Osteoblast (primary cell): Measurements from ENCODE around the gene APCDD1. TPM values are rescaled to one million over a fixed set of nuclear protein-coding genes. Genes with fewer than 3 reads are reported as not detected.

Experiments used
- DNase-seq: peaks from one replicate; pipeline ENCODE4 v3.0.0; 2011; ENCODE audit warnings: low spot score, mixed read lengths; ENCODE audit not compliant: insufficient read length; ENCODE audit errors: missing footprints
- H2AFZ ChIP-seq: 2 replicates; pipeline ENCODE4 v1.6.0; 2011; ENCODE audit warnings: mild to moderate bottlenecking, low read length
- H3K27ac ChIP-seq: 2 replicates; pipeline ENCODE4 v1.5.1; 2011; ENCODE audit warnings: mild to moderate bottlenecking, low read depth, low read length, moderate library complexity
- H3K27me3 ChIP-seq: 2 replicates; pipeline ENCODE4 v1.6.0; 2012; ENCODE audit warnings: mild to moderate bottlenecking, control low read depth, inconsistent platforms, low read length, moderate library complexity; ENCODE audit not compliant: insufficient read depth
- H3K36me3 ChIP-seq: 2 replicates; pipeline ENCODE4 v1.5.1; 2011; ENCODE audit warnings: mild to moderate bottlenecking, low read length, control low read depth, moderate library complexity; ENCODE audit not compliant: insufficient read depth
- H3K4me1 ChIP-seq: 2 replicates; pipeline ENCODE4 v1.5.1; 2011; ENCODE audit warnings: mild to moderate bottlenecking, low read length, control low read depth, moderate library complexity; ENCODE audit not compliant: insufficient read depth
- H3K4me2 ChIP-seq: 2 replicates; pipeline ENCODE4 v1.6.0; 2011; ENCODE audit warnings: mild to moderate bottlenecking, low read length; ENCODE audit not compliant: insufficient read depth
- H3K4me3 ChIP-seq: fragments of 200-600 bp; sonication (generic); 3 replicates; pipeline ENCODE4 v1.5.1; 2012; ENCODE audit warnings: mild to moderate bottlenecking, low read length, inconsistent platforms; ENCODE audit not compliant: insufficient read depth
- H3K79me2 ChIP-seq: 2 replicates; pipeline ENCODE4 v1.6.0; 2012; ENCODE audit warnings: mild to moderate bottlenecking, low read length, control low read depth, inconsistent platforms; ENCODE audit not compliant: insufficient read depth
- H3K9me3 ChIP-seq: 2 replicates; pipeline ENCODE4 v1.5.1; 2011; ENCODE audit warnings: low read depth, low read length, control low read depth
- H4K20me1 ChIP-seq: 2 replicates; pipeline ENCODE4 v1.6.0; 2012; ENCODE audit warnings: mild to moderate bottlenecking, low read length, control low read depth; ENCODE audit not compliant: insufficient read depth
- total RNA-seq: library from RNA; depleted of rRNA; stranded (reverse); fragments of >200 nt; gene quantifications from 2 replicates; pipeline ENCODE4 v1.2.3, GENCODE V29; 2012
- TF ChIP-seq, protein P1 (sequence below): IDR thresholded peaks from 2 replicates; pipeline ENCODE4 v1.5.1; 2011; ENCODE audit warnings: mild to moderate bottlenecking, low read depth, low read length, moderate library complexity; ENCODE audit errors: extremely low read depth

APCDD1 gene
- total RNA-seq, 1 donor, result 3.3 TPM

DNA sequence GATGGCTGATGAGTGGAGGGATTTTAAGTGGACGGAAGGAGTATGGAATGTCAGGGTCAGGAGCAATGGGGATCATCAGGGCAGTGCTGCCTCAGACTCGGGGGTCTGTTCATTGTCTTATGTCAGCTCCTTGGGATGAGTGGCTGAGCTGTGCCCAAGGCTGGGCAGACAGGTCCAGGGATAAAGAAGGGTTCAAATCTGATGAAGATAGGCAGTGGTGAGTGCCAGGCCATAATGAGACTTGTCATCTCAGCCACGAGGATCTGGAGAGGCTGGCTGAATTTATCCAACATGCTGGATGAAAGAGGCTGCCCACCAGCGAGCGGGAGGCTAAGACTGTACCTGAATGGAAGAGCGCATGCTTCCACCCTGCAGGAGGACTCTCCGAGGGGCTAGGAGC, 46.3 kb upstream of the APCDD1 start:
- H3K4me3 ChIP-seq, result no peak overlapping the region
- H4K20me1 ChIP-seq, result no peaks in the 10 kb centered on the region
- no peaks in the 10 kb centered on the region for H3K4me1 ChIP-seq
- no peaks in the 10 kb centered on the region for H3K79me2 ChIP-seq
- H3K4me2 ChIP-seq, result no peak overlapping the region
- no peak overlapping the region for H2AFZ ChIP-seq
- H3K36me3 ChIP-seq, result no peaks in the 10 kb centered on the region
- no peak for DNase-seq
- TF ChIP-seq, protein P1, sequence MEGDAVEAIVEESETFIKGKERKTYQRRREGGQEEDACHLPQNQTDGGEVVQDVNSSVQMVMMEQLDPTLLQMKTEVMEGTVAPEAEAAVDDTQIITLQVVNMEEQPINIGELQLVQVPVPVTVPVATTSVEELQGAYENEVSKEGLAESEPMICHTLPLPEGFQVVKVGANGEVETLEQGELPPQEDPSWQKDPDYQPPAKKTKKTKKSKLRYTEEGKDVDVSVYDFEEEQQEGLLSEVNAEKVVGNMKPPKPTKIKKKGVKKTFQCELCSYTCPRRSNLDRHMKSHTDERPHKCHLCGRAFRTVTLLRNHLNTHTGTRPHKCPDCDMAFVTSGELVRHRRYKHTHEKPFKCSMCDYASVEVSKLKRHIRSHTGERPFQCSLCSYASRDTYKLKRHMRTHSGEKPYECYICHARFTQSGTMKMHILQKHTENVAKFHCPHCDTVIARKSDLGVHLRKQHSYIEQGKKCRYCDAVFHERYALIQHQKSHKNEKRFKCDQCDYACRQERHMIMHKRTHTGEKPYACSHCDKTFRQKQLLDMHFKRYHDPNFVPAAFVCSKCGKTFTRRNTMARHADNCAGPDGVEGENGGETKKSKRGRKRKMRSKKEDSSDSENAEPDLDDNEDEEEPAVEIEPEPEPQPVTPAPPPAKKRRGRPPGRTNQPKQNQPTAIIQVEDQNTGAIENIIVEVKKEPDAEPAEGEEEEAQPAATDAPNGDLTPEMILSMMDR, result no peak
- H3K27ac ChIP-seq, result no peak overlapping the region
- no peaks in the 10 kb centered on the region for H3K9me3 ChIP-seq
- peaks cover 11% of the 10 kb centered on the region for H3K27me3 ChIP-seq

- Histone ChIP-seq H3K36me3 (no peaks in the 10 kb centered on the region), H4K20me1 (no peaks in the 10 kb centered on the region), H3K27me3 (peaks cover 11% of the 10 kb centered on the region), H3K9me3 (no peaks in the 10 kb centered on the region), H3K4me2 (no peak overlapping the region), H3K27ac (no peak overlapping the region), H2AFZ (no peak overlapping the region), H3K4me1 (no peaks in the 10 kb centered on the region), H3K79me2 (no peaks in the 10 kb centered on the region), H3K4me3 (no peak overlapping the region)
- DNase-seq, result no peak
- TF ChIP-seq, protein P1, result no peak
Measured at GRCh38 chr18:10409041-10409440, 45.4 kb upstream of the APCDD1 start.

DNA sequence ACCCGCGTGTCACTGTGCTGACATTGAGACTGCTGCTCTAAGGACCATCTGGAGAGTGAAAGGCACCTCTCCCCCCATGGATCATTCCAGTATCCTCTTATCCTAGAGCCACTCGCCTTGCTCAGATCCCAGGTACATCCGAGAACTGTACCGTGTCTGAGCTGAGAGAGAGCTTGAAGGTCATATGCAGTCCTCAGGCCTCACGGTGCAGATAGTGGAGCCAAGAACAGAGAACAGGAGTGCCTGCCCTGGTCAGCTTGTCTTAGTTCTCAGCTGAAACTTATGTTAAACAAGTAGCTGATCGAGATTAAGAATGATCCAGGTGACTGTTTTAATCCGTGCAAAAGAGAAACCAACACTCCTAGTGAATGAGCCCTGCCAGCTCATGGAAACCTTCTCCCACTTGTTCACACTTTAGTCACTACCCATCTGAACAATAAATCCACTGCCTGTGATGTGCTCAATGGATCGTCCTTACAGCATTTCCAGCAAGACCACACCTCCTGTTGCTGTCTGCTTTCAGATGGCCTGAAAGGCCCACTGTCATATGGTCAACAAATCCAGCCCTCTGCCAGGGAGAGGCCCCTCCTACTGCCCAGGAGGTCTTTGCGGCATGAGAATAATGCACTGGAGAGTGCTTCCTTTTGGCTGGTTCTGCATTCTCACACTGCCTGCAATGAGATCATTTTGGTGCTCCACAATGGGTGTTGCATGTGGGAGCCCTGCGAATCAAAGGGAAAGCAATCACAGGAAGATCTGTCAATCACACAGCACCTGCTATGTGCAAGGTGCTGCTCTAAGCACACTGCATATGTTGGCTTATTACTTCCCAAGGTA, 43.7 kb upstream of the APCDD1 start:
- peaks cover 10% of the 10 kb centered on the region for H3K27me3 ChIP-seq
- H3K4me1 ChIP-seq, result no peaks in the 10 kb centered on the region
- no peak overlapping the region for H3K4me2 ChIP-seq
- no peaks in the 10 kb centered on the region for H4K20me1 ChIP-seq
- no peak overlapping the region for H2AFZ ChIP-seq
- DNase-seq, result no peak
- no peaks in the 10 kb centered on the region for H3K79me2 ChIP-seq
- no peak overlapping the region for H3K4me3 ChIP-seq
- no peaks in the 10 kb centered on the region for H3K36me3 ChIP-seq
- H3K27ac ChIP-seq, result no peak overlapping the region
- H3K9me3 ChIP-seq, result no peaks in the 10 kb centered on the region
- TF ChIP-seq, protein P1, result no peak

DNA sequence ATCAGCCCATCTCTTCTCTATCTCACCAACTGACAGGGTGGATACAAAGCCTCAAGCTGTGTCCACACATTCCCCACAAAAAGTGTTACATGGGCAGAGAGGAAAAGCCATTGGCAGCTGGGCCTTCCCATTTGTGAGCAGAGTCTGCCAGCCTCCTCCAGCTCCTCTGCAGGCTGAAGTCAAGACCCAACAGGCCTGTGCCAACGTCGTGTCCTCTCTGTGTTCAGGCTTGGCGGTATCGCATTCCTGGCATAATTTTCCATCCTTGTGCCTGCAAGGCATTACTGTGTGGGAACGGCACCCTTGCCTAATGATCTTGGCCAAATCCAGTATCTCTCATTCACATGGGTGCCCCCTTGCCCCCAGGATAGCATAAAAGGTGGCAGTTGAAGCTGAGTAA, 41.5 kb upstream of the APCDD1 start:
- no peak overlapping the region for H2AFZ ChIP-seq
- H3K79me2 ChIP-seq, result no peaks in the 10 kb centered on the region
- H3K36me3 ChIP-seq, result no peaks in the 10 kb centered on the region
- no peak overlapping the region for H3K27ac ChIP-seq
- no peak overlapping the region for H3K4me3 ChIP-seq
- no peak for DNase-seq
- H3K9me3 ChIP-seq, result no peaks in the 10 kb centered on the region
- no peaks in the 10 kb centered on the region for H3K27me3 ChIP-seq
- no peaks in the 10 kb centered on the region for H4K20me1 ChIP-seq
- H3K4me2 ChIP-seq, result no peak overlapping the region
- TF ChIP-seq, protein P1, result no peak
- H3K4me1 ChIP-seq, result no peaks in the 10 kb centered on the region
